Heart left ventricle (tissue), 13 donors: ENCODE results near the gene EYS.

ENCODE experiments used
- CTCF ChIP-seq, 12 donors: fragments of 200-600 bp; sonication (generic) in 4 of 12; IDR thresholded peaks; one replicate each; pipeline versions ENCODE4 v1.5.0 to v1.8.0; 2018 to 2022; ENCODE audit warnings: antibody characterized with exemption in 12 of 12, mild to moderate bottlenecking in 5 of 12
- POLR2A ChIP-seq, 2 donors: fragments of 450-650 bp; IDR thresholded peaks; one replicate each; pipeline ENCODE4 v1.6.1; 2017; ENCODE audit warnings: antibody characterized with exemption in 2 of 2, mild to moderate bottlenecking in 2 of 2, moderate library complexity in 2 of 2
- donor health status: ischemic (EF 13 %, LVEDD 7.1; RV severe dilation, severe dysfunction).
- donor health status: DM: no; HTN: yes; CAD: no.
- donor health status: DM: no; HTN: no; CAD: no.
- donor health status: ischemic (EF 25% LVEDD 6.9; RV normal size, moderate dysfunction).
- donor health status: ischemic (EF 25% LVEDD 5.7; RV mildly dilated, moderate dysfunction).
- donor health status: ischemic (EF 35%, LVEDD 5.7; RV mildly dilated, moderate dysfunction).
- donor health status: nonischemic (EF 11% LVEDD 7.7; RV severe dilation, severe dysfunction).
- donor health status: DM: yes; HTN: yes; CAD: no.
- donor health status: PGD.
- donor health status: ischemic (EF 29% LVEDD 5.4; RV normal size, mild dysfunction).
- donor health status: nonischemic (EF 23%, LVEDD 6.1; RV moderate dilation, normal function).

GRCh38 chr6:65728879-65729479 lies 22.0 kb upstream of the EYS start:
- TF ChIP-seq POLR2A (IDR thresholded peaks at IDR 0.05) (no peak), CTCF (IDR thresholded peaks at IDR 0.05) (no peak)
